ENCODE results near the gene TOP3B.

TOP3B gene

DNA sequence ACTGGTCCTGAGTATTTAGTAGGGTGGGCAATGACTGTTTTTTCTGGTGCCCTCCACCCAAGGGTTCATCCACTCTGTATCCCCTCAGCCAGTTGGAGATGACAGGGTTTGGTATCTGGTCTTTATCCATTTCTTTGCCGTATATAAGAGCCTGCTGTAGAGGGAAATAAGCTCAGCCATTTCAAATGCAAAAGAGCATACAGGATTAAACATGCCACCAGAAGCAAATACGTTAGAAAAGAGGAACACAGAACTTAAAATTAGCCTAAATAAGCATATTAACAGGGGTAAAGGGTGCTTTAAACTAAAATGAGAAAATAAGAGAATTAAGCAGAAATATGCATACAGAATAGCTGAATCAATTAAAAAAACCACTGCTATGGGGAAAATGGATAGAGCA, 27.8 kb upstream of the TOP3B start:
- DNase-seq, result no peak

DNA sequence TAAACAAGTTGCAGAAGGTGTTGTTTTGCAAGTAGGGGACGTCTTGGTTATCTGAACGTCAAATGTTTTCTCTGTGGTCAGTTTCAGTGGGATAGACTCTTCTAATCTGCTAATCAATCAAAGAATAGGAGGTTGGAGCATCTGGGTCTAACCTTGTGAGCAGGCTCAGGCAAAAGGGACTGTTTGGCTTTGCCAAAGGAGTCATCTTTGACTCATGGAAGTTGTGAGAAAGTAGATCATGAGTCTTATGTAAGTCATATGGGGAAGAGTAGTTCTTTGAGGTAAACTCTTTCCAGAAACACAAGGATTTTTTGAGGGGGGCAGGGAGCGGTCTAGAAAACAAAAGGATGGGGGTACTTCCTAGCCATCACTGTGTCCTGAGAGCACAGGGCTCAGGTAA, 27.1 kb upstream of the TOP3B start:
- no peak for DNase-seq

- no peak for DNase-seq
These were observed 24.0 kb upstream of the TOP3B start for GRCh38 chr22:22006596-22006990.

DNA sequence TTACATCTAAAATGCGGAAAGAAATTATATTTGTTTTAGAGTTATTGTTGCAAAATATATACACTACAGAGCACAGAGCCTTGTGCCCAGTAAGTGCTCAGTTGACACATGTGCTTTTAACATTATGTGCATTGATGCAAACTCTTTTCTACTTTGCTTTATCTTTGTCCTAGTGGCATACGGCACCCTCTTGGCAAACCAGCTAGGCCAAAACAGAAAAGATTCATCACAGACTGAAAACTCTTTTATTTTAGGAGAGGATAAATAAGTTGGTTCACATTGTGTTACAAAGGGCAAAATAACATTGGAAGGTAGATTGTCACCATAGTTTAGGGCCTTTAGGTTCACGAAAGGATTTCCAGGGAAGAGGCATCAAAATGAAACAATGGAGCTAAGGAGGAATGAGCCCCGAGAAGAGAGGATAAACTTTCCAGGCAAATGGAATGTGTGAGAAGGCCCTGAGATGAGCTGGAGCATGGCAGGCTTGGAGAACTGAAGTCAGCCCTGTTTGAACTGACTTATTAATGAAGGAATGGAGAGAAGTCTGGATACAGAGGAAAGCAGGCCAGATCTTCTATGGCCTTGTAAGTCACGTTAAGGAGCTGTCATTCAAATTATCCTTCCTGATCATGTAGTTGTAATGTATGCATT, 23.5 kb upstream of the TOP3B start:
- no peak for DNase-seq

DNA sequence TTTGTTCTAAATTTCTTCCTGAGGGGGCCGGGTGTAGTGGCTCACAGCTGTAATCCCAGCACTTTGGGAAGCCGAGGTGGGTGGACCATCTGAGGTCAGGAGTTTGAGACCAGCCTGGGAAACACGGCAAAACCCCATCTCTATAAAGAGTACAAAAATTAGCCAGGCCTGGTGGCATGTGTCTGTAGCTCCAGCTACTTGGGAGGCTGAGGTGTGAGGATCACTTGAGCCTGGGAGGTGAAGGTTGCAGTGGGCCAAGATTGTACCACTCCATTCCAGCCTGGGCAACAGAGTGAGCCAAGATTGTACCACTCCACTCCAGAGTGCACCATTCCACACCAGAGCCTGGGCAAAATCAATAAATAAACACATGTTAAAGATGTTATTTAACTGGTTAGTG, 20.6 kb upstream of the TOP3B start:
- no peak for DNase-seq

DNA sequence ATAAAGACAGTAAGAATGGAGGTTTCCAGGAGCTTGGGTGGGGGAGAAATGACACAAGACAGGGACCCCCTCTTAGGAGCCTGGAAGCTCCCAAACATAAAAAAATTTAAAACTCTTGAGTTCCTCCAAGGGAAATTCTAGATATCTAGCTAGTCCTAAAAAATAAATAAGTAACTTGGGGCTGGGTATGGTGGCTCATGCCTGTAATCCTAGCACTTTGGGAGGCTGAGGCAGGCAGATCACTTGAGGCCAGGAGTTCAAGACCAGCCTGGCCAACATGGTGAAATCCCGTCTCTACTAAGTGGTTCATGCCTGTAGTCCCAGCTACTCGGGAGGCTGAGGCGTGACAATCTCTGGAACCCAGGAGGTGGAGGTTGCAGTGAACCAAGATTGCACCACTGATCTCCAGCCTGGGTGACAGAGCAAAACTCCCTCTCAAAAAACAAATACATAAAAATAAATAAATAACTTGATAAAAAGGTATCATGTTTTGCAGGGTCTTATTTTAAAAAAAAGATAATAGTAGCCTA, 20.0 kb upstream of the TOP3B start:
- no peak for DNase-seq

DNA sequence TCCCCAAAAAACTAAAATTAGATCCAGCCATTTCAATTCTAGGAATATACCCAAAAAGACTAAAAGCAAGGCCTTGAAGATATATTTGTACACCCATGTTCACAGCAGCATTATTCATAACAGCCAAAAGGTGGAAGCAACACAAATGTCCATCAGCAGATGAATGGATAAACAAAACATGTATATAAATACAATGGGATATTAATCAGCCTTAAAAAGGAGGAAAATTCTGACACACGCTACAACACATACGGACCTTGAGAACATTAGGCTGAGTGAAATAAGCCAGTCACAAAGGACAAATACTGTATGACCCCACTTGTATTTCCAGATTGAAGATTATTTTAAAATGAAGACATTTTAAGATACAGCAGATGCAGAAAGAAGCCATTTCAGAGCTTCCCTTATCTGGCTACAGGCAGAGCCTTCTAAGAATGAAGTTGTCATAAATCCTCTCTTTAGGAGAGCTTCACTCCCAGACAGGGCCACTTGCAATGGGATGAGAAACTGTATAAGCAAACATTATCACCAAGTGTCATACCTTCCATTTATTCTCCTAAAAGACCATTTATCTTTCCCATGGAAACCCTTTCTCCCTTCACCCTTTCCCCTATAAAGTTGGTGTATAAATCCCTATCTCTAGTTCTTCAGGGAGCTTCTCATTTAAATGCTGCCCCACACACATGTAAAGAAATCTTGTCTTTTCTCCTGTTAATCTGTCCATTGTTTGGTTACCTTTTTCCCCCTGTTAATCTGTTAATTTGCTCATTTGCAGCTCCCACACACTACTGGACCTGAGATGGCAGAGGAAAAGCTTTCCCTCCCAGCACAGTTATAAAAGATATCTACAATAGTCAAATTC, 19.3 kb upstream of the TOP3B start:
- no peak for DNase-seq

DNA sequence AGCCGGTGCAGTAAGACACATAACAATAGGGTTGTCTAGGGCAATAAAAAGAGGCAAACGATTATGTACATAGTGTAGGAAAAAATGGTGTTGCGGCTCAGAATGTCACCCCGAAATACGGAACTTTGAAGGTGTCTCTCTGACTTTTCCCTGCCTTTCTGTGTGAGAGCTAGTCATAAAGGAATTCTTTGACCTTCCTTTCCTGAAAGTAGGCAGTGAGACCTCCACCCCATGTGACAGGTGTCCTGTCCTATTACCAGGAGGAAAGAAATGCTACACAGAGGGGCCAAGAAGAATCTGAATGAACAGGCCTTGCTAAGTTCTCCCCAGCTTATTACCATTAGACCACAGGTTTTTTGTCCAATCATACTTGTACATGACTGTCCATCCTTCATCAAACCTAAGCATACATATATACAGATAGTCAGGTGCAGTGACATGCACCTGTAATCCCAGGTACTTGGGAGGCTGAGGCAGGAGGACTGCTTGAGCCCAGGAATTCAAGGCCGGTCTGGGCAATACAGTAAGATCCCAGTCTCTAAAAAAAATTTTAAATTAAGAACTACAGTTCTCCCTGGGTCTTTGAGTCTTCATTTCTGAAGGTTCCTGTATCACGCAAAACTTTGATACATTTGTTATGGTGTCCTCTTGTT, 16.1 kb upstream of the TOP3B start:
- DNase-seq, result no peak

DNA sequence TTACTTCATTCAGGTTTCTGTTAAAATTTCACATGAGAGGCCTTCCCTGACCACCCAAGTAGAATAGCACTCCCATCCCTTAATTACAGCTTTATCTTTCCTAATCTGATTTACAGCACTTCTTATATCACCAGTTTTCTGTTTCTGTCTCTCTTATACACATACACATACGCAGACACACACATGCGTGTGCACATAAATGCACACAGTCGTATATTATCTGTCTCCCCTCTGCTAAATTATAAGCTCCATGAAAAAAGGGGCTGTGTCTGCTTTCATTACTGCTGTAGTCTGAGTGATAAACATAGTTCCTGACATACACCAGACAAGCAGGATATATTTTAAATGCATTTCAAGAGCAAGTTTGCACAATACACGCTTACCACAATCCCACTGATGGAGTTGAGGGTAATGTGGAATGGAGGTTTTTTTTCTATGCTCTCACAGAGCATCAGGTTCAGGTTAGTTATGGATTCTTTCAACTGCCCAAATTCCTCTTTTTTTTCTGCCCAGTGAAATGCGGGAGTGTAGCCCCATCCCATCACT, 13.7 kb upstream of the TOP3B start:
- DNase-seq, result no peak

DNA sequence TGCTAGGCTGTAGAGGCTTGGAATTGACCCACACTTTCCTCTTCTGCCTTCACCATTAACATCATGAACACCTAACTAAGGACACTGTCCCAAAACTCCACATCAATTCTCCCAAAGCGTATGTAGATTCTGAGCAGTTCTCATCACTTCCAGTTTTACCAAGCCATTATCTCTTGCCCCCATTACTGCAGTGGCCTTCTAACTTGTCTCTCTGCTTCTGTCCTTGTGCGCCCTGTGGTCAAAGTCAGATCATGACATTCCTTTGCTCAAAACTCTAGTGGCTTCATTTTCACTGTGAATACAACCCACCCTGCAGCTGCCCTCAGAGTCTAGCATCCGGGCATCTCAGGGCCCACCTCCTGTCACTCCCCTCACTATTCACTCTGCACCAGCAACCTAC, 13.1 kb upstream of the TOP3B start:
- no peak for DNase-seq

DNA sequence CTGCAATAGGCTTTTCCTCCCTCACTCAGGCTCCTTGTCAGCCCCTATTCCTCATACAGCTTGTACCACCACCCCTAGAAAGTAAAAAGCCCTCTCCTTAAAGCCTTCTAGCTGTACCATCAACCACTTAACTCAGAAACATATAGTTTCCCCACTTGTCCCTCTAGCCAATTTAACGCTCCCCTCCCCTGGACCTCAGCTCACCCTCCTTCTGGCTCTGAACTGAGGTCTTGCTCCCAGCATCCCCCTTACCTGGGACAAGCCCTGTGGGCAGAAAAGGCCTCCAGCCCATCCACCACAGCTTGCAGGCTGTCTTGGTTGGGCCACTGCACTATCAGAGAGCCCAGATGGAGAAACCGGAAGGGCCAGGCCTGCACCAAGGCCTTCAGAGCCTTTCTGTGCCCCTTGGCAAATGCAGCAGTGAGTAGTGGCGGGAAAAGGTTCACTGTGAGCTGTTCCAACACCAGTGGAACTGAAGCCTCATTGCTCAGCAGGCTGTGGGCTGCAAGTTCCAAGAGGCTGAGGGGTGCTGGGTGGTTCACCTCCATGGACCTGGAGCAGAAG, 12.4 kb upstream of the TOP3B start:
- no peak for DNase-seq

DNA sequence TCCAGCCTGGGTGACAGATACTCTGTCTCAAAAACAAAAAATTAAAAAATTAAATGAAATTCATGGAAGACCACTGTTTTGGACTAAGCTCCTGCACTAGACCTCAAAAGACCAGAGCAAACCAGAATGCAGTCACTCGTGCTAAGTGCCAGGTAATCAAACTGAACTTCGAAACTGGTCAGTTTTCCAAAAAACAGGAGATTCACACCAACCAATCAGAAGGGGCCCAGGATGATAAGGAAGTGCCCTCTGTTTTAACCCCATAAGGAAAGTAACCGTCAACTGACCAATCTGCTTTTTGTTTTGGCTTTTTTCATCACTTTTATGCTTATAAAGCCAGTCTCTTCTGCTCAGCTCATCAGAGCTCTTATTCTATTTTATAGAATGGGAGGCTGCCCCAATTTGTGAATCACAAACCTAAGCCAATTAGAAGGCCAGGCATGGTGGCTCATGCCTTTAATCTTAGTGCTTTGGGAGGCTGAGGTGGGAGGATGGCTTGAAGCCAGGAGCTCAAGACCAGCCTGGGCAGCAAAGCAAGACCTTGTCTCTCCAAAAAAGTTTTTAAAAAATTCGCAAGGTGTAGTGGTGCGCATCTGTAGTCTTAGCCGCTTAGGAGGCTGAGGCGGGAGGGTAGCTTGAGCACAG, 10.1 kb upstream of the TOP3B start:
- no peak for DNase-seq

DNA sequence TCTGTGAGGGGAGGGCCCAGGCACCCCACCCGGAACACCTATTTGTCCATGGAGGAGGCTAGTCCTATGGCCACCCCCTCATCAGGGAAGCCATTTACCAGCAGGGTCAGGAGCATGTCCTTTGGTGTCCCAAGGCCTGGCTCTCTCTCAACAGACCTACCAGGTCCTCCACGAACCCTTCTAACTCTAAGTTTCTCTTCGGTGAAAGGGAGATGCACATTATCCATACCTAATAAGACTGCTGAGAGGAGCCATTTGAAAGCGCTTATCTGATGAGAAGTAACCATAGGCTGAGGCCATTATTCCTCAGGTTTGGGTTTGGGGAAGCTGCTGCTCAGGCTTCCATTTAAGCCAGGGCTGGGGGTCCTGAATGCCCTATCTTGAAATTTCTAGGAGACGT, 9.2 kb upstream of the TOP3B start:
- DNase-seq, result no peak

DNA sequence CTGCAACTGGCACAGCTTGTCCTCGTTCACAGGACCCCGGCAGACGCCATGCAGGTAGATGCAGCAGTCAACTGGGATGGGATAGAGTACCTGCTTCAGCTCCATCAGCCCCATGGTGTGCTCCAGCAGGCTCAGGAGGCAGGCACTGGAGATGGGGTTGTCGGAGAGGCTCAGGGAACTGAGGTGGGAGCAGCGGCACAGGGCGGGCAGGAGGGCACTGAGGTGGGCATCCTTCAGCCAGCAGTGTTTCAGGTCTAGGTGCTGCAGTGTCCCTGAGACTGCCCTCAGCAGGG, 8.7 kb upstream of the TOP3B start:
- no peak for DNase-seq

- no peak for DNase-seq
These were observed 8.1 kb upstream of the TOP3B start for GRCh38 chr22:21990445-21991303.

- DNase-seq, result no peak
These were observed 6.5 kb upstream of the TOP3B start for GRCh38 chr22:21989049-21989448.

- DNase-seq, result no peak
These were observed 2.6 kb upstream of the TOP3B start for GRCh38 chr22:21985214-21985613.

GRCh38 chr22:21984793-21985192, 2.2 kb upstream of the TOP3B start:
- peak; percentile 24 to 49 for DNase-seq

GRCh38 chr22:21981874-21982273, 713 bp downstream of the TOP3B start:
- peak; percentile 4 to 6 for DNase-seq

- DNase-seq, result no peak
These were observed 2.0 kb downstream of the TOP3B start for GRCh38 chr22:21980547-21980946.

DNA sequence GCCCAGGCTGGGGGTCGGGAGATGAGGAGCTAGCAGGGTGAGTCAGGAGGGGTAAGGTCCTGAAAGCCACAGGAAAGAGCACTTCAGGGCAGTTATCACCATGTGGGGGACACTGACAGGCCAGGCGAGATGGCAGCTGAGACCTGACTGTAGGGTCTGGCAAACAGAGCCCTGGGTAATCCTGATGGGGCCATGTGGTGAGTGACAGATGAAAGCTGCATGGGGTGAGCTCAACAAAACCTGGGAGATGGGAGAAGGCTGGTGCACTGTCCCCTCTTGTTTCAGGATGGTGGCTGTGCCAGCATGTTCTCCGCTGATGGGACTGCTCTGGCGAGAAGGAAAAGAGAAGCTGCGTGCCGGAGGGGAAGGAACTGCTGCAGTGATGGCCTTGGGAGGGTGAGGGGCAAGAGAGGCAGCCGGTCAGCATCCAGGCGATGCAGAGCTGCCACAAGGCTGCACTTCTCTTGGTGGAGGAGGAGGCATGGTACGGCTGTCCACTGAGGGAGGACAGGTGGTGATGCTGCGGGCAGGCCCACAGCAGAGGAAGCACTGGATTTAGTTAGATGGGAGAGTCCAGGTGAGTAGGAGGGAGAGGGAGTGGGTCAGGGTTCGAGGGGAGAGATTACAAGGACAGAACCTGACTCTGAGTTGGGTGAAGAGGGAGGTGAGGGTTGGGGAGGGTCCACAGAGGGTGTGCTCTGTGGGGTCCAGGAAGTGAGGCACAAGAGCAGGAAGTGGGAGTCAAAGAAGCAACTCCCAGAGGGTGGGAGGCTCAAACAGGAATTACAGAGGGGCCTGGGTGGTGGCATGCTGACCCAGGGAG, 3.8 kb downstream of the TOP3B start:
- no peak for DNase-seq
